ENCODE measurements around the gene TRIP12. TPM values are rescaled to one million over a fixed set of nuclear protein-coding genes. Genes with fewer than 3 reads are reported as not detected.

TRIP12 gene
- total and polyA plus RNA-seq, 2 of the 8 experiments (the other 6 are each of a cell fraction or from before 2014, with no cell fraction given): 23.1 to 174 TPM

DNA sequence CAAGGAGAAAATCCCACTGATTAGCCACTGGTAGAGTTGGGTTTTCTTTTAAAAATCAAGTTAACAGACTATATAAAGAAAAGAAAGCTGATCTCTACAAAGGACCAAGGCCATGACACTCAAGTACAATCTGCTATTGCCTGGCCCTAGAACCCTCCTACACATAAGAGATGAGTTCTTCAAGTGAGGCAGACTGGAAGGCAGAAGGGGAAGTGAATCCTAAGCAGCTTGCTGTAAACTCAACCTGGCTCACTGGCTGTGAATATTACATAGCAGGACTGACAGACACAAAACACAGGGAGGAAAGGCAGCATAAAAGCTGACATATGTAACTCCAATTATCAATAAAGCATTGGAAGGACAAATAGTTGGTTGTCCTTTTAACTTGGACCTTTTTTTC lies 65.4 kb downstream of the TRIP12 start:
- no peaks in the 10 kb centered on the region for H3K27me3 ChIP-seq (replicated peaks in 1 of 4; ENCODE audit: control insufficient read depth in 3 of 4, extremely low read depth in 1 of 4, insufficient read depth in 3 of 4, low read length in 3 of 4)
- no peak overlapping the region for H4K91ac ChIP-seq (replicated peaks; ENCODE audit: insufficient read length, low read length)
- no peak overlapping the region for H2BK20ac ChIP-seq (ENCODE audit: low read length)
- POLR2A ChIA-PET (ENCODE audit: partially characterized antibody): interaction anchor here (0.6 kb wide), 1 partner anchor 29 kb away, joined by 3 read pairs; no protein-coding TSS in a partner anchor
- H2AFZ ChIP-seq (ENCODE audit: low read length): no peak overlapping the region
- no peak overlapping the region for H3K4me2 ChIP-seq (ENCODE audit: insufficient read depth in 1 of 2, low read depth in 2 of 2, low read length in 2 of 2)
- H3K18ac ChIP-seq (ENCODE audit: extremely low read depth, low read length): no peak overlapping the region
- no peaks in the 10 kb centered on the region for H3K9me3 ChIP-seq (ENCODE audit: insufficient read depth in 2 of 2, low read depth in 1 of 2, low read length in 1 of 2)
- no peak overlapping the region for H3K23ac ChIP-seq (ENCODE audit: insufficient read length)
- H4K20me1 ChIP-seq (replicated peaks in 1 of 2; ENCODE audit: control insufficient read depth in 1 of 2, insufficient read depth in 2 of 2, low read length in 2 of 2): peaks cover 0 to 1% of the 10 kb centered on the region in 2 experiments
- no peak overlapping the region for H3K56ac ChIP-seq (replicated peaks; ENCODE audit: insufficient read length, low read depth, low read length)
- no peak overlapping the region for H2BK120ac ChIP-seq (replicated peaks; ENCODE audit: low read depth, low read length)
- no peak overlapping the region for H2BK5ac ChIP-seq (ENCODE audit: low read depth, low read length)
- H3K36me3 ChIP-seq (ENCODE audit: control insufficient read depth in 2 of 4, insufficient read depth in 4 of 4, low read length in 3 of 4): peaks cover 0 to 24% (median 15%) of the 10 kb centered on the region in 4 experiments; a peak in 5 of 8 replicates
- CTCF ChIA-PET (ENCODE audit: partially characterized antibody): interaction anchor here (1.3 to 2.4 kb wide), 2 partner anchors 27 to 54 kb away, joined by 3 to 8 read pairs; no protein-coding TSS in a partner anchor
- FAIRE-seq: no peak
- no peak overlapping the region for H3K4me3 ChIP-seq (ENCODE audit: extremely low read depth in 1 of 4, insufficient read depth in 2 of 4, low read depth in 3 of 4, low read length in 4 of 4)
- H2AK5ac ChIP-seq (ENCODE audit: low read depth, low read length): no peak overlapping the region
- H3K4ac ChIP-seq (replicated peaks; ENCODE audit: insufficient read length, low read depth, low read length): no peak overlapping the region
- no peak overlapping the region for H2BK12ac ChIP-seq (ENCODE audit: low read depth, low read length)
- 0 out of 2 replicates have a peak, but pooled peaks cover 2% of the 10 kb centered on the region for H3K79me1 ChIP-seq (ENCODE audit: low read depth, low read length)
- peaks cover 0 to 17% of the 10 kb centered on the region in 2 experiments; a peak in 2 of 4 replicates for H3K79me2 ChIP-seq (ENCODE audit: control insufficient read depth in 1 of 2, insufficient read depth in 2 of 2, low read length in 2 of 2)
- DNase-seq (ENCODE audit: low read depth in 1 of 2, low spot score in 2 of 2): no peak
- no peaks in the 10 kb centered on the region for H3K23me2 ChIP-seq (ENCODE audit: low read depth, low read length)
- H3K14ac ChIP-seq (ENCODE audit: insufficient read length): no peak overlapping the region
- no peak overlapping the region for H4K5ac ChIP-seq (ENCODE audit: insufficient read length, low read depth, low read length)
- H3K9ac ChIP-seq (replicated peaks in 1 of 4; ENCODE audit: extremely low read depth in 1 of 4, low read depth in 3 of 4, low read length in 3 of 4): no peak overlapping the region
- H4K8ac ChIP-seq (ENCODE audit: extremely low read depth, insufficient read depth, low read length): no peak overlapping the region
- H2BK15ac ChIP-seq (ENCODE audit: low read length): no peak overlapping the region
- no peak for TF ChIP-seq SP4 (IDR thresholded peaks at IDR 0.05; ENCODE audit: low read length)
- no peak for TF ChIP-seq MAFK (IDR thresholded peaks at IDR 0.05; ENCODE audit: low read depth, low read length)
- TF ChIP-seq SAP30 (IDR thresholded peaks at IDR 0.05; ENCODE audit: insufficient read depth, insufficient replicate concordance, low read length): no peak
- TF ChIP-seq POLR2A (IDR thresholded peaks at IDR 0.05; ENCODE audit: control extremely low read depth in 1 of 2, low read depth in 2 of 2, low read length in 2 of 2): no peak
- TF ChIP-seq, protein P1, sequence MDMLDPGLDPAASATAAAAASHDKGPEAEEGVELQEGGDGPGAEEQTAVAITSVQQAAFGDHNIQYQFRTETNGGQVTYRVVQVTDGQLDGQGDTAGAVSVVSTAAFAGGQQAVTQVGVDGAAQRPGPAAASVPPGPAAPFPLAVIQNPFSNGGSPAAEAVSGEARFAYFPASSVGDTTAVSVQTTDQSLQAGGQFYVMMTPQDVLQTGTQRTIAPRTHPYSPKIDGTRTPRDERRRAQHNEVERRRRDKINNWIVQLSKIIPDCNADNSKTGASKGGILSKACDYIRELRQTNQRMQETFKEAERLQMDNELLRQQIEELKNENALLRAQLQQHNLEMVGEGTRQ (IDR thresholded peaks at IDR 0.05; ENCODE audit: low read length): no peak
- no peak for TF ChIP-seq TAF1 (IDR thresholded peaks at IDR 0.05; ENCODE audit: low read depth, low read length)
- TF ChIP-seq RAD21 (IDR thresholded peaks at IDR 0.05 in 1 of 2, conservative IDR thresholded peaks at IDR 0.05 in 1 of 2; ENCODE audit: low read depth in 2 of 2, low read length in 2 of 2): no peak
- no peak for TF ChIP-seq SP1 (IDR thresholded peaks at IDR 0.05; ENCODE audit: low read depth, low read length)
- TF ChIP-seq KDM5A (IDR thresholded peaks at IDR 0.05; ENCODE audit: low read length): no peak
- no peak for TF ChIP-seq FOSL1 (IDR thresholded peaks at IDR 0.05; ENCODE audit: insufficient read depth, low read depth, low read length)
- TF ChIP-seq BACH1 (IDR thresholded peaks at IDR 0.05; ENCODE audit: low read length): no peak
- no peaks in the 10 kb centered on the region for H3K4me1 ChIP-seq (replicated peaks in 1 of 4; ENCODE audit: control insufficient read depth in 3 of 4, insufficient read depth in 4 of 4, low read length in 3 of 4)
- H3K27ac ChIP-seq (ENCODE audit: low read depth, low read length): no peak overlapping the region
